ENCODE data around the gene COL27A1. TPM values are rescaled to one million over a fixed set of nuclear protein-coding genes. Genes with fewer than 3 reads are reported as not detected.

Gene COL27A1
- total RNA-seq, 1 donor from 2014 or later = 65.1 TPM

DNA sequence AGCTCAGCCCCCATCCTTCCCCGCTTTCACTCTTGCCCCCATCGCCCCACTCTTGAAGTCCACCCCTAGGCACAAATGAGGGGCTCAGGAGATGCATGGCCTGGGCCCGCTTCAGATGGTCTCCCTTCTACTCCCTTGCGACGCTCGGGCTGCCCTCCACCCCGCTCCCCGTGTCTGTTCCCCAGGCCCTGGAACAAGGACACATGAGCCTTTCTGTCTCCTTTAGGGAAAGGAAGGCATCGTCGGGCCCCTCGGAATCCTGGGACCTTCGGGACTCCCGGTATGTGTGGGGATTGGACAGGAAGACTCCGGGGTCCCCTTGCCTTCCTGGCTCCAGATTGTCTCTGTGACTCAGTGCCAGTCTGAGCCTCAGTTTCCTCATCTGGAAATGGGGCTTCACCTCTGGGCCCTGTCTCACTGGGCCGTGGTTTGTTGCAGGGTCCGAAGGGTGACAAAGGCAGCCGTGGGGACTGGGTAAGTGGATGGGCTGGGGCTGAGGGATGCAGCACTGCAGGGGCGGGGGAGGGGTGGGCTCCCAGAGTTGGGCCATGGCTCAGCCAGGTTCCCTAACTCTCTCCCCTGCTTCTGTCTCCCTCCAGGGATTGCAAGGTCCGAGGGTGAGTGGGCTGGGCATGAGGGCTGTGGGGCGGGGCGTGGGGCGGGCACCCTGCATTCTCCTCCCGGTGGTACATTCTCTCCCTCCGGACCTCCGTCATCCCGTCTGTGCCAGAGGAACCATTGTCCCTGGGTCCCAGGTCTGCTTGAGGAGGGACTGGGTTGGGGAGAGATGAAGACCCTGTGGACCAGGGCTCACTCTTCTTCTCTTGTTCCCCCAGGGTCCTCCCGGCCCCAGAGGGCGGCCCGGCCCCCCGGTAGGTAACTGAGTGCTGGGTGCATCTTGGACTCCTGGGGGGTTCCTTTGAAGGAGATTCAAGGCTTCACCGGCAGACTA is 145.8 kb downstream of the COL27A1 start:
- peaks cover 4% of the 10 kb centered on the region for H3K4me1 Mint-ChIP-seq (ENCODE audit: unreplicated experiment)

GRCh38 chr9:114301798-114302565 is 146.6 kb downstream of the COL27A1 start:
- no peak for TF ChIP-seq CTCF (conservative IDR thresholded peaks at IDR 0.05)
- Mint-ChIP-seq H3K27ac (no peak overlapping the region), H3K4me1 (ENCODE audit: unreplicated experiment) (peaks cover 4% of the 10 kb centered on the region), H3K27me3 (no peaks in the 10 kb centered on the region), H3K4me3 (no peak overlapping the region), H3K36me3 (peaks cover 2% of the 10 kb centered on the region), H3K9me3 (no peaks in the 10 kb centered on the region)
- peak; percentile 36 for DNase-seq (ENCODE audit: extremely low spot score, unreplicated experiment)

More for the DNA sequence above, 145.8 kb downstream of the COL27A1 start:
- Mint-ChIP-seq H3K36me3 (peaks cover 9% of the 10 kb centered on the region), H3K27ac (no peak overlapping the region), H3K4me3 (no peak overlapping the region), H3K9me3 (no peaks in the 10 kb centered on the region), H3K27me3 (no peaks in the 10 kb centered on the region)
- no peak for TF ChIP-seq CTCF (conservative IDR thresholded peaks at IDR 0.05)
- peak; percentile 59 for DNase-seq (ENCODE audit: extremely low spot score, unreplicated experiment)

DNA sequence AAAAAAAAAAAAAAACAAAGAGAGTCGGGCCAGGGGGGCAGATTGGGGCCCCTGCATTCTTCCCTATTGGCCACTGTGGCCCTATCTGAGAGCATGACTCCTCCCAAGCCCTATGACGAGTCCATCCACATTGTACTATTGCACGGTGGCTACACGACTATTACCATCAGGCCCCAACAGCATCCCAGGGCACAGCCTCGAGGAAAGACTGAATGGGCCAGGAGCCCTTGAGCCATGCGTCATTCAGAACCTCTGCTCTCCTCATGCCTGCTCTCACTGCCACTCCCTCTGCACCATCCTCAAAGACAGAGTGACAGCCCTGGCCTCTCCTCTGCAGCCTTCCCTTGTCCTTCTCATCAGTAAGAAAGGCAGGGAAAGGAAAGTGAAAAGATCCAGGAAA is 147.4 kb downstream of the COL27A1 start:
- no peak for TF ChIP-seq CTCF (conservative IDR thresholded peaks at IDR 0.05)
- H3K4me1 Mint-ChIP-seq (ENCODE audit: unreplicated experiment) = peaks cover 4% of the 10 kb centered on the region
- no peak overlapping the region for H3K27ac Mint-ChIP-seq
- no peaks in the 10 kb centered on the region for H3K36me3 Mint-ChIP-seq
- H3K4me3 Mint-ChIP-seq = no peak overlapping the region
- no peaks in the 10 kb centered on the region for H3K27me3 Mint-ChIP-seq
- H3K9me3 Mint-ChIP-seq = no peaks in the 10 kb centered on the region
- peak; percentile 37 for DNase-seq (ENCODE audit: extremely low spot score, unreplicated experiment)

DNA sequence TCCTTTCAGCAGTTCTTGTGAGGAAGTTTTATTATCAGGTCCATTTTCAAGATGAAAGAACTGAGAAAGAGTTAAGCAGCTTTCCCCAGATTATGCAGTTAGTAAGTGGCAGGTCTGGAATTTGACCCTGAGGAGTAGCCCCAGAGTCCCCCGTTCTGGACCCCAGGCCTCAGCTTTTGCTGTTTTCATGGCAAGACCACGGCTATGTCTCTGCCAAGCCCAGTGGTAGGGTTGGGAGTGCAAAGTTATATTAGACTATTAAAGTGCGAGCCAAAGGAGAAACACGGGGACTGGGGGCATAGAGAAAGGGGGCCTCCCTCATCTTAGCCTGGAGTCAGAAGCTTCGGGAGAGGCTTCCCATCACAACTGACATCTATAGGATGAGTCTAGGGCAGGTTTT is 148.2 kb downstream of the COL27A1 start:
- no peak for TF ChIP-seq CTCF (conservative IDR thresholded peaks at IDR 0.05)
- peak; percentile 34 for DNase-seq (ENCODE audit: extremely low spot score, unreplicated experiment)
- H3K27ac Mint-ChIP-seq = no peak overlapping the region
- H3K4me1 Mint-ChIP-seq (ENCODE audit: unreplicated experiment) = peaks cover 4% of the 10 kb centered on the region
- no peak overlapping the region for H3K4me3 Mint-ChIP-seq
- H3K9me3 Mint-ChIP-seq = no peaks in the 10 kb centered on the region
- no peaks in the 10 kb centered on the region for H3K27me3 Mint-ChIP-seq
- no peaks in the 10 kb centered on the region for H3K36me3 Mint-ChIP-seq

DNA sequence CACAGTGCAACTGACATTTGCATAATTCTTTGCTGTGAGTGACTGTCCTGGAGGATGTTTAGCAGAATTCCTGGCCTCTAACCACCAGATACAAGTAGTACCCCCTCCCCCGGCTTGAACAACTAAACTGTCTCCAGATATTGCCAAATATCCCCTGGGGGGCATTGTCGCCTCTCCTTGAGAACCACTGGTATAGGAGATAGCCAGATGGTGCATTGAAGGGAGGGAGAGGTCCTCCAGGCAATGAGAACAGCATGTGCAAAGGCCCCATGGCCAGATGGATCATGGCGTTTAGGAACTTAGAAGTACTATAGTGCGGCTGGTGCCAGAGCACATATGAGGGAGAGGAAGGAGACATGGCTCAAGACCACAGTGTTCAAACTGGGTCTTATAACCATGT is 148.6 kb downstream of the COL27A1 start:
- Mint-ChIP-seq H3K9me3 (no peaks in the 10 kb centered on the region), H3K27me3 (no peaks in the 10 kb centered on the region), H3K4me1 (ENCODE audit: unreplicated experiment) (peaks cover 4% of the 10 kb centered on the region), H3K36me3 (no peaks in the 10 kb centered on the region), H3K27ac (no peak overlapping the region), H3K4me3 (no peak overlapping the region)
- no peak for TF ChIP-seq CTCF (conservative IDR thresholded peaks at IDR 0.05)
- no peak for DNase-seq (ENCODE audit: extremely low spot score, unreplicated experiment)

All from type B pancreatic cell (in vitro differentiated cells).